Measurements from ENCODE around the gene S100A7.
"Not testable (repeated sequence)": the region's sequence is repeated elsewhere in the genome, so short reads cannot be mapped to it uniquely, and the experiment has no call there.

The S100A7 gene

DNA sequence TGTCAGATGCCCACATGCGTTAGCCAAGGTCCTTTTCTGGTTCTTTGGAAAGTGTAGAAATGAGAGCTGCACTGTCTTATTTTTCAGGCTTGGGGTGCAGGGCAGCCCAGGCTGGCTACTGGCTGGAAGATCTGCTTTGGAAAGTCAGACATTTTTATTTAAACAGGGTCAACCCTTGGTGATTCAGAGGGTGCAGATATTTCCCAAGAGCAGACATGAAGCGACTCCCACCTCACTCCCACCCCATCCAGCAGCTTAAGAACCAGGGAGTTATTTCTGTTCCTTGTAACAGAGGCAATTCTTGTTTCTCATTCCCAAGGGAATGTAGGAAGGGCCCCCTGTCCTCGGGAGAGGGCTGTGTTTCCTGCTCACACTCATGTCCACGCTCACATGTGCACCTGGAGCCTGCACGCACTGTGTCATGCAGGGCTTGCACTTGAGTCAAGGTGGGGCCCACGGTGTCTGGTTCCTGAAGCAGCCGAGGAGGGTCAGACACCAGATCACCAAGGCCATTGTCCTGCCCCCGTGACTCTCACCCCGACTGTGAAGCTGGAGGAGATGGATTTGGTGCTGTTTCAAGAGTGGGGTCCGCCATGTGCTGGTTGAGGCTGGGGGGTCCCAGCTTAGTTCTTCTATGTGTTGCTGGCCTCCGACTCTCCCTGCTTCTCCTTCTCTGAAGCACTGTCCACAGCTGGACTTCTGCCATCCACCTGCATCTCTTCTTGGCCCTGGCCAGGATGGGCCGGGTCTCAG lies 43.1 kb downstream of the S100A7 start:
- Histone ChIP-seq H3F3A (ENCODE audit: insufficient read depth) (no peaks in the 10 kb centered on the region), H2AFZ (ENCODE audit: low read depth, low read length, severe bottlenecking) (no peak overlapping the region), H3K36me3 (ENCODE audit: low read length) (no peaks in the 10 kb centered on the region), H3K4me3 (ENCODE audit: insufficient read depth, low read length, poor library complexity, severe bottlenecking) (no peak overlapping the region), H3K9me3 (ENCODE audit: insufficient read depth, low read length) (no peaks in the 10 kb centered on the region), H4K20me1 (ENCODE audit: low read depth, low read length) (no peaks in the 10 kb centered on the region), H3K27me3 (ENCODE audit: low read length) (no peaks in the 10 kb centered on the region), H3K9me2 (replicated peaks; ENCODE audit: insufficient read depth, low read length) (no peaks in the 10 kb centered on the region), H3K79me2 (ENCODE audit: insufficient read depth, low read length) (no peaks in the 10 kb centered on the region), H3K27ac (ENCODE audit: low read depth, low read length) (no peak overlapping the region), H3K9ac (ENCODE audit: low read length) (no peak overlapping the region), H3K4me2 (ENCODE audit: low read depth, low read length, poor library complexity, severe bottlenecking) (no peak overlapping the region)
- TF ChIP-seq, protein P1, sequence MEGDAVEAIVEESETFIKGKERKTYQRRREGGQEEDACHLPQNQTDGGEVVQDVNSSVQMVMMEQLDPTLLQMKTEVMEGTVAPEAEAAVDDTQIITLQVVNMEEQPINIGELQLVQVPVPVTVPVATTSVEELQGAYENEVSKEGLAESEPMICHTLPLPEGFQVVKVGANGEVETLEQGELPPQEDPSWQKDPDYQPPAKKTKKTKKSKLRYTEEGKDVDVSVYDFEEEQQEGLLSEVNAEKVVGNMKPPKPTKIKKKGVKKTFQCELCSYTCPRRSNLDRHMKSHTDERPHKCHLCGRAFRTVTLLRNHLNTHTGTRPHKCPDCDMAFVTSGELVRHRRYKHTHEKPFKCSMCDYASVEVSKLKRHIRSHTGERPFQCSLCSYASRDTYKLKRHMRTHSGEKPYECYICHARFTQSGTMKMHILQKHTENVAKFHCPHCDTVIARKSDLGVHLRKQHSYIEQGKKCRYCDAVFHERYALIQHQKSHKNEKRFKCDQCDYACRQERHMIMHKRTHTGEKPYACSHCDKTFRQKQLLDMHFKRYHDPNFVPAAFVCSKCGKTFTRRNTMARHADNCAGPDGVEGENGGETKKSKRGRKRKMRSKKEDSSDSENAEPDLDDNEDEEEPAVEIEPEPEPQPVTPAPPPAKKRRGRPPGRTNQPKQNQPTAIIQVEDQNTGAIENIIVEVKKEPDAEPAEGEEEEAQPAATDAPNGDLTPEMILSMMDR (IDR thresholded peaks at IDR 0.05; ENCODE audit: insufficient read depth, low read length, poor library complexity, severe bottlenecking), result no peak
- TF ChIP-seq EZH2phosphoT487 (conservative IDR thresholded peaks at IDR 0.05; ENCODE audit: low read length), result no peak

DNA sequence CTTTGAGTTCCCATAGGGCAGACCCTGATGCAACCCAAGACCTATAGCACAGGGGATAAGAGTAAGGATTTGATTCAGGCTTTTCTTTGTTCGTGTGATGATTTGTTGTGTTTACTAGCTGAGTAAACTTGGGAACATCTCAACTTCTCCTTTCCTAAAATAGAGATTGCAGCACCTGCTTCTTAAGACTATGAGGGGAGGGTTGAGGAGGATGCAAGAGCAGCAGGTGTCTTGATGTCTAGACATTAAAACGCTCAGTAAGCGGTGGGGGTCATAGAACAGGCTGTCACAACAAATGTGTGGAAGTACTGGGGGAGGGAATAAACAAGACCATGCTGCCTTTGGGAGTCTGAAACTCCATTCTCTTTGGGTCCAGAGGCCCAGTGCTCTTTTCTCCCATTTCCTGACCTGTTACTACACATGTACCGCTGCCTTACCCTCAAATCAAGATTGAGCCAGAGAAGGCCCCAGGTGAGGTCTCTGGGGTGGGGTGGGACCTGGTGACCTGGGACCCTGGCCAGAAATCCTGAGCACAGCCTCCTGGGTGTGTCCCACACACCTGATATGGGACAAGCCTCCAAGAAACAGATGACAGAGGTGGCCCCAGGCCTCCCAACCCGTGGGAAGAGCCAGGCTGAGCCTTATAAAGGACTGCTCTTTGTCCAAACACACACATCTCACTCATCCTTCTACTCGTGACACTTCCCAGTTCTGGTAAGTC lies 44.4 kb downstream of the S100A7 start, which contains the start of gene S100A7A:
Gene S100A7A (plus strand): TSS at position 671 of the 721 bp plus-strand sequence. CDS start 1,563 bp downstream, outside the sequence.
- Histone ChIP-seq H3K4me2 (ENCODE audit: low read depth, low read length, poor library complexity, severe bottlenecking) (no peak within 1 kb of the TSS), H4K20me1 (ENCODE audit: low read depth, low read length) (no peaks in the 10 kb centered on the region), H2AFZ (ENCODE audit: low read depth, low read length, severe bottlenecking) (no peak within 1 kb of the TSS), H3K79me2 (ENCODE audit: insufficient read depth, low read length) (no peaks in the 10 kb centered on the region), H3F3A (ENCODE audit: insufficient read depth) (no peaks in the 10 kb centered on the region), H3K4me3 (ENCODE audit: insufficient read depth, low read length, poor library complexity, severe bottlenecking) (no peak within 1 kb of the TSS), H3K27me3 (ENCODE audit: low read length) (no peaks in the 10 kb centered on the region), H3K27ac (ENCODE audit: low read depth, low read length) (no peak within 1 kb of the TSS), H3K36me3 (ENCODE audit: low read length) (no peaks in the 10 kb centered on the region), H3K9ac (ENCODE audit: low read length) (no peak within 1 kb of the TSS), H3K9me3 (ENCODE audit: insufficient read depth, low read length) (no peaks in the 10 kb centered on the region), H3K9me2 (replicated peaks; ENCODE audit: insufficient read depth, low read length) (no peaks in the 10 kb centered on the region)
- no peak for TF ChIP-seq EZH2phosphoT487 (conservative IDR thresholded peaks at IDR 0.05; ENCODE audit: low read length)
- TF ChIP-seq, protein P1 (IDR thresholded peaks at IDR 0.05; ENCODE audit: insufficient read depth, low read length, poor library complexity, severe bottlenecking), result no peak

DNA sequence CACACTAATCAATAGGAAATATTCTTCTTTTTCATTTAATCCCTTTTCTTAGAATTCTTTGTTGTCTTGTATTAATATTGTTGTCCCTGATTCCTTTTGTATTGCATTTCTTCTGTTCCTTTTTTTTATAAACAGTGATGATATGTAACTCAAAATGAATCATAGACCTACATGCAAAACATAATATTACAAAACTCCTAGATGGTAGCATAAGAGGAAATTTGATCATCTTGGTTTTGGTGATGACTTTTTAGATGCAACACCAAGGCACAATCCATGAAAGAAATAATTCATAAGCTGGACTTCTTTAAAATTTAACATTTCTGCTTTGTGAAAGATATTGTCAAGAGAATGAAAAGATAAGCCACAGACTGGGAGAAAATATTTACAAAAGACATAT lies 46.5 kb downstream of the S100A7 start:
- H3K36me3 ChIP-seq (ENCODE audit: low read length); H3K4me3 ChIP-seq (ENCODE audit: insufficient read depth, low read length, poor library complexity, severe bottlenecking); H3K9me2 ChIP-seq (replicated peaks; ENCODE audit: insufficient read depth, low read length): not testable (repeated sequence)

More for the DNA sequence above, 46.5 kb downstream of the S100A7 start:
- H4K20me1 ChIP-seq (ENCODE audit: low read depth, low read length); H3K4me2 ChIP-seq (ENCODE audit: low read depth, low read length, poor library complexity, severe bottlenecking); H3K27ac ChIP-seq (ENCODE audit: low read depth, low read length); H3K27me3 ChIP-seq (ENCODE audit: low read length); H2AFZ ChIP-seq (ENCODE audit: low read depth, low read length, severe bottlenecking); H3K79me2 ChIP-seq (ENCODE audit: insufficient read depth, low read length); H3F3A ChIP-seq (ENCODE audit: insufficient read depth); H3K9ac ChIP-seq (ENCODE audit: low read length); H3K9me3 ChIP-seq (ENCODE audit: insufficient read depth, low read length): not testable (repeated sequence)

Measured in SU-DHL-6 (cell line).